ENCODE measurements around the gene CACNA1C.

Gene CACNA1C

GRCh38 chr12:2194571-2194970 lies 141.8 kb downstream of the CACNA1C start:
- DNase-seq (ENCODE audit: low read depth, low spot score) = no peak

GRCh38 chr12:2195085-2195484 lies 142.3 kb downstream of the CACNA1C start:
- DNase-seq (ENCODE audit: low read depth, low spot score) = no peak

GRCh38 chr12:2198005-2198501 lies 145.3 kb downstream of the CACNA1C start:
- DNase-seq (ENCODE audit: low read depth, low spot score) = no peak

GRCh38 chr12:2198542-2198941 lies 145.8 kb downstream of the CACNA1C start:
- DNase-seq (ENCODE audit: low read depth, low spot score) = no peak

GRCh38 chr12:2205996-2206395 lies 153.2 kb downstream of the CACNA1C start:
- DNase-seq (ENCODE audit: low read depth, low spot score) = no peak

GRCh38 chr12:2208837-2209635 lies 156.2 kb downstream of the CACNA1C start:
- DNase-seq (ENCODE audit: low read depth, low spot score) = no peak

- DNase-seq (ENCODE audit: low read depth, low spot score) = no peak
These were observed 158.3 kb downstream of the CACNA1C start for GRCh38 chr12:2211119-2211518.

GRCh38 chr12:2212537-2212936 lies 159.8 kb downstream of the CACNA1C start:
- DNase-seq (ENCODE audit: low read depth, low spot score) = no peak

GRCh38 chr12:2212971-2213869 lies 160.4 kb downstream of the CACNA1C start:
- DNase-seq (ENCODE audit: low read depth, low spot score) = no peak

GRCh38 chr12:2214411-2214810 lies 161.6 kb downstream of the CACNA1C start:
- no peak for DNase-seq (ENCODE audit: low read depth, low spot score)

GRCh38 chr12:2215709-2216560 lies 163.1 kb downstream of the CACNA1C start:
- DNase-seq (ENCODE audit: low read depth, low spot score) = no peak

- no peak for DNase-seq (ENCODE audit: low read depth, low spot score)
These were observed 165.9 kb downstream of the CACNA1C start for GRCh38 chr12:2218706-2219105.

- no peak for DNase-seq (ENCODE audit: low read depth, low spot score)
These were observed 168.3 kb downstream of the CACNA1C start for GRCh38 chr12:2221030-2221621.

GRCh38 chr12:2222691-2223090 lies 169.9 kb downstream of the CACNA1C start:
- no peak for DNase-seq (ENCODE audit: low read depth, low spot score)

- no peak for DNase-seq (ENCODE audit: low read depth, low spot score)
These were observed 172.2 kb downstream of the CACNA1C start for GRCh38 chr12:2224961-2225360.

- DNase-seq (ENCODE audit: low read depth, low spot score) = no peak
These were observed 172.9 kb downstream of the CACNA1C start for GRCh38 chr12:2225696-2226095.

- no peak for DNase-seq (ENCODE audit: low read depth, low spot score)
These were observed 173.9 kb downstream of the CACNA1C start for GRCh38 chr12:2226641-2227040.

- no peak for DNase-seq (ENCODE audit: low read depth, low spot score)
These were observed 174.6 kb downstream of the CACNA1C start for GRCh38 chr12:2227360-2227759.

GRCh38 chr12:2228535-2228934 lies 175.7 kb downstream of the CACNA1C start:
- DNase-seq (ENCODE audit: low read depth, low spot score) = no peak

GRCh38 chr12:2229661-2230539 lies 177.1 kb downstream of the CACNA1C start:
- no peak for DNase-seq (ENCODE audit: low read depth, low spot score)

Data from smooth muscle cell of the brain vasculature (primary cell).